Neuronal stem cell (in vitro differentiated cells): ENCODE measurements around the gene MICAL2.

Source experiments
- DNase-seq: peaks from one replicate; pipeline ENCODE4 v3.0.0-alpha.2; 2013; ENCODE audit warnings: low spot score
- H2AFZ ChIP-seq: one replicate; pipeline ENCODE4 v1.6.1; 2013; ENCODE audit warnings: mild to moderate bottlenecking, low read length, inconsistent platforms
- H2AK5ac ChIP-seq: 2 replicates; pipeline ENCODE4 v1.6.1; 2013; ENCODE audit warnings: low read depth, mild to moderate bottlenecking, inconsistent platforms, low read length, moderate library complexity, mixed read lengths
- H2BK120ac ChIP-seq: 2 replicates; pipeline ENCODE4 v1.6.1; 2013; ENCODE audit warnings: low read depth, mild to moderate bottlenecking, inconsistent platforms, low read length, moderate library complexity, mixed read lengths
- H2BK12ac ChIP-seq: one replicate; pipeline ENCODE4 v1.6.1; 2013; ENCODE audit warnings: low read length, inconsistent platforms
- H2BK15ac ChIP-seq: 2 replicates; pipeline ENCODE4 v1.6.1; 2013; ENCODE audit warnings: mild to moderate bottlenecking, low read length, inconsistent platforms, mixed read lengths
- H2BK5ac ChIP-seq: one replicate; pipeline ENCODE4 v1.6.1; 2013; ENCODE audit warnings: inconsistent platforms, mild to moderate bottlenecking, low read length, moderate library complexity
- H3K14ac ChIP-seq: one replicate; pipeline ENCODE4 v1.6.1; 2013; ENCODE audit warnings: low read length, inconsistent platforms
- H3K18ac ChIP-seq: 2 replicates; pipeline ENCODE4 v1.6.1; 2013; ENCODE audit warnings: low read length, inconsistent platforms
- H3K23ac ChIP-seq: 2 replicates; pipeline ENCODE4 v1.6.1; 2013; ENCODE audit warnings: low read depth, mild to moderate bottlenecking, mixed read lengths, low read length, inconsistent platforms; ENCODE audit not compliant: poor library complexity
- H3K27ac ChIP-seq: replicated peaks from 3 replicates; pipeline ENCODE4 v1.5.1; 2013; ENCODE audit warnings: low read length, inconsistent platforms
- H3K27me3 ChIP-seq, 3 experiments: 2 replicates each; pipeline ENCODE4 v1.6.1; 2013; ENCODE audit warnings: low read length in 3 of 3, mild to moderate bottlenecking in 2 of 3, inconsistent platforms in 1 of 3, low read depth in 1 of 3, mixed read lengths in 1 of 3, moderate library complexity in 1 of 3; ENCODE audit not compliant: control insufficient read depth in 3 of 3, insufficient read depth in 3 of 3
- H3K36me3 ChIP-seq, 2 donors: replicated peaks in 1 of 2; 2 replicates each; pipeline ENCODE4 v1.6.1; 2013; ENCODE audit warnings: low read length in 2 of 2; ENCODE audit not compliant: control insufficient read depth in 2 of 2, insufficient read depth in 2 of 2
- H3K4ac ChIP-seq: 2 replicates; pipeline ENCODE4 v1.6.1; 2013; ENCODE audit warnings: inconsistent platforms, mild to moderate bottlenecking, low read length, moderate library complexity
- H3K4me1 ChIP-seq, 2 donors: 1 replicate in 1 of 2; 2 replicates in 1 of 2; pipeline ENCODE4 v1.6.1; 2013; ENCODE audit warnings: low read length in 2 of 2, low read depth in 1 of 2; ENCODE audit not compliant: control insufficient read depth in 2 of 2, insufficient read depth in 1 of 2
- H3K4me2 ChIP-seq: one replicate; pipeline ENCODE4 v1.6.1; 2013; ENCODE audit warnings: mild to moderate bottlenecking, low read length, inconsistent platforms; ENCODE audit not compliant: insufficient read depth, poor library complexity, severe bottlenecking
- H3K4me3 ChIP-seq, 2 donors: 2 replicates each; pipeline ENCODE4 v1.5.1; 2013; ENCODE audit warnings: low read length in 2 of 2, mild to moderate bottlenecking in 2 of 2, inconsistent platforms in 1 of 2, moderate library complexity in 1 of 2
- H3K79me1 ChIP-seq: one replicate; pipeline ENCODE4 v1.6.1; 2013; ENCODE audit warnings: low read depth, mild to moderate bottlenecking, inconsistent platforms, low read length, moderate library complexity
- H3K9ac ChIP-seq: one replicate; pipeline ENCODE4 v1.6.1; 2013; ENCODE audit warnings: mild to moderate bottlenecking, low read depth, low read length, inconsistent platforms; ENCODE audit not compliant: poor library complexity
- H3K9me3 ChIP-seq, 2 donors: replicated peaks in 1 of 2; 2 replicates each; pipeline versions ENCODE3 to v1.6.1; 2013; ENCODE audit warnings: low read length in 2 of 2, mild to moderate bottlenecking in 2 of 2, inconsistent platforms in 1 of 2, low read depth in 1 of 2, mixed read lengths in 1 of 2, moderate library complexity in 1 of 2; ENCODE audit not compliant: control insufficient read depth in 2 of 2, insufficient read depth in 1 of 2
- H4K8ac ChIP-seq: one replicate; pipeline ENCODE4 v1.6.1; 2013; ENCODE audit warnings: low read depth, mild to moderate bottlenecking, inconsistent platforms, low read length, moderate library complexity
- H4K91ac ChIP-seq: one replicate; pipeline ENCODE4 v1.6.1; 2013; ENCODE audit warnings: low read length, low read depth, mild to moderate bottlenecking, inconsistent platforms; ENCODE audit not compliant: poor library complexity
- WGBS, 2 donors: extraction: QIAGEN DNeasy Blood & Tissue Kit; methylation state at CpG; one replicate each; pipeline ENCODE4 v1.1.7; 2013; ENCODE audit warnings: missing lambda C conversion rate in 2 of 2, mixed read lengths in 1 of 2; ENCODE audit not compliant: insufficient read length in 2 of 2, insufficient replicate concordance in 1 of 2; ENCODE audit errors: extremely low coverage in 2 of 2; 5-methylcytosine and 5-hydroxymethylcytosine counted together

MICAL2 gene

GRCh38 chr11:12170501-12170900 is 60.1 kb downstream of the MICAL2 start:
- no CpG with 5 or more reads among the region's 3 CpGs for WGBS, 2 donors
- Histone ChIP-seq H3K79me1 (no peaks in the 10 kb centered on the region), H3K18ac (no peak overlapping the region), H2BK120ac (no peak overlapping the region), H3K36me3 (peaks cover 0 to 3% of the 10 kb centered on the region in 2 donors), H2AK5ac (no peak overlapping the region), H3K23ac (no peak overlapping the region), H3K9me3 (no peaks in the 10 kb centered on the region), H2BK5ac (no peak overlapping the region), H3K4me2 (no peak overlapping the region), H3K14ac (no peak overlapping the region), H2AFZ (no peak overlapping the region), H2BK12ac (no peak overlapping the region), H3K4me1 (peaks cover 0 to 1% of the 10 kb centered on the region in 2 donors), H3K27me3 (no peaks in the 10 kb centered on the region), H2BK15ac (no peak overlapping the region), H4K8ac (no peak overlapping the region), H3K4ac (no peak overlapping the region), H3K27ac (no peak overlapping the region), H3K4me3 (peak overlapping the region in 1 of 2 donors; percentile 59), H3K9ac (no peak overlapping the region), H4K91ac (no peak overlapping the region)
- no peak for DNase-seq

GRCh38 chr11:12170984-12171383 is 60.6 kb downstream of the MICAL2 start:
- H3K9ac ChIP-seq: no peak overlapping the region

DNA sequence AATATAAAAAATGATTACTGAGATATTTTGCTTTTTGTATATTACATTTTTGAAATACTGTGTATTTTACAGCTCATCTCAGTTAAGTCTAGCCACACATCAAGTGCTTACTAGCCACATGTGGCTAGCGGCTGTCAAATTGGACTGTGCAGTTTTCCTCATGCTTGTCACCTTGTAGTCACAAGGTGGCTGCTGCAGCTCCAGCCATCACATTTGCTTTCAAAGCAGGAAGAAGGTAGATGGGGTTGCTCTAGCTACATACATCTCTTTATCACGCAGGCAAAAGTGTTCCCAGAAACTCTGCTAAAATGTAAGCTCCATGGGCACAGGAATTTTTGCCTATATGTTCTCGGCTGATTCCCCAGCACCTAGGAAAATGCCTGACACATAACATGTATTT is 61.5 kb downstream of the MICAL2 start:
- WGBS, 2 donors: no CpG with 5 or more reads among the region's 3 CpGs
- Histone ChIP-seq H3K4me2 (no peak overlapping the region), H2BK12ac (no peak overlapping the region), H3K9me3 (no peaks in the 10 kb centered on the region), H3K9ac (no peak overlapping the region), H2AK5ac (no peak overlapping the region), H2AFZ (no peak overlapping the region), H4K8ac (no peak overlapping the region), H3K4me1 (peaks cover 0 to 1% of the 10 kb centered on the region in 2 donors), H3K36me3 (peaks cover 0 to 3% of the 10 kb centered on the region in 2 donors), H4K91ac (no peak overlapping the region), H3K23ac (no peak overlapping the region), H2BK120ac (no peak overlapping the region), H2BK5ac (no peak overlapping the region), H3K4me3 (no peak overlapping the region), H2BK15ac (no peak overlapping the region), H3K27me3 (no peaks in the 10 kb centered on the region), H3K18ac (no peak overlapping the region), H3K27ac (no peak overlapping the region), H3K4ac (no peak overlapping the region), H3K79me1 (no peaks in the 10 kb centered on the region), H3K14ac (no peak overlapping the region)
- no peak for DNase-seq

More at GRCh38 chr11:12170984-12171383, 60.6 kb downstream of the MICAL2 start:
- H2AK5ac ChIP-seq: no peak overlapping the region
- no peak overlapping the region for H3K18ac ChIP-seq
- no peak overlapping the region for H3K27ac ChIP-seq
- no peak overlapping the region for H2BK120ac ChIP-seq
- no CpG with 5 or more reads among the region's 5 CpGs for WGBS, 2 donors
- H2AFZ ChIP-seq: peak overlapping the region; percentile 7
- no peak overlapping the region for H2BK12ac ChIP-seq
- DNase-seq: no peak
- no peak overlapping the region for H4K8ac ChIP-seq
- H3K27me3 ChIP-seq: no peaks in the 10 kb centered on the region
- H3K36me3 ChIP-seq: peaks cover 0 to 3% of the 10 kb centered on the region in 2 donors
- no peaks in the 10 kb centered on the region for H3K79me1 ChIP-seq
- H3K23ac ChIP-seq: no peak overlapping the region
- H4K91ac ChIP-seq: no peak overlapping the region
- no peak overlapping the region for H2BK5ac ChIP-seq
- no peak overlapping the region for H2BK15ac ChIP-seq
- peak overlapping the region in 1 of 2 donors; percentile 59 for H3K4me3 ChIP-seq
- H3K14ac ChIP-seq: no peak overlapping the region
- no peaks in the 10 kb centered on the region for H3K9me3 ChIP-seq
- H3K4ac ChIP-seq: no peak overlapping the region
- H3K4me2 ChIP-seq: no peak overlapping the region
- H3K4me1 ChIP-seq: peaks cover 0 to 1% of the 10 kb centered on the region in 2 donors

- Histone ChIP-seq H3K4ac (no peak overlapping the region), H3K23ac (no peak overlapping the region), H4K91ac (no peak overlapping the region), H3K27me3 (no peaks in the 10 kb centered on the region), H3K9ac (no peak overlapping the region), H3K36me3 (peaks cover 0 to 3% of the 10 kb centered on the region in 2 donors), H3K4me3 (no peak overlapping the region), H2BK120ac (no peak overlapping the region), H3K9me3 (no peaks in the 10 kb centered on the region), H3K79me1 (no peaks in the 10 kb centered on the region), H3K14ac (no peak overlapping the region), H3K27ac (no peak overlapping the region), H3K4me1 (peaks cover 0 to 1% of the 10 kb centered on the region in 2 donors), H2AK5ac (no peak overlapping the region), H3K18ac (no peak overlapping the region), H2AFZ (no peak overlapping the region), H2BK5ac (no peak overlapping the region), H3K4me2 (no peak overlapping the region), H2BK15ac (no peak overlapping the region), H4K8ac (no peak overlapping the region), H2BK12ac (no peak overlapping the region)
- DNase-seq: no peak
- no CpG with 5 or more reads among the region's 3 CpGs for WGBS, 2 donors
These were observed 62.2 kb downstream of the MICAL2 start for GRCh38 chr11:12172493-12173013.
